ENCODE data around the gene TEP1.

DNA sequence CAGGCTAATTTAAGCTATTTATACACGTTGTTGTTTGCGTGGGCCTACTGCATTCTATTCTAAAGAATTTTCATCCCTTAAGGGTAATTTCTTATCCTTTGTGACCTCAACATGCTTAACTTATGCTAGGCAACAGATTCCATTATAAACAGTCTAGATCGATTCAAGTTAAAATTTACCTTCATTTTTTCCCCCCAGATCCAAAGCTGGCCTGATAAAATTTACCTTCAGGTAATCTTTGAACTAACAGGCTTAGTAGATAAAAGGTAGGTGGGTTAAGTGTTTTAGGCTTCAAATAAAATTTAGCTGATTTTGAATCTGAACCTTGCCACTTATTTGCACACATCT lies 79.8 kb downstream of the TEP1 start:
- TF ChIP-seq, protein P1, sequence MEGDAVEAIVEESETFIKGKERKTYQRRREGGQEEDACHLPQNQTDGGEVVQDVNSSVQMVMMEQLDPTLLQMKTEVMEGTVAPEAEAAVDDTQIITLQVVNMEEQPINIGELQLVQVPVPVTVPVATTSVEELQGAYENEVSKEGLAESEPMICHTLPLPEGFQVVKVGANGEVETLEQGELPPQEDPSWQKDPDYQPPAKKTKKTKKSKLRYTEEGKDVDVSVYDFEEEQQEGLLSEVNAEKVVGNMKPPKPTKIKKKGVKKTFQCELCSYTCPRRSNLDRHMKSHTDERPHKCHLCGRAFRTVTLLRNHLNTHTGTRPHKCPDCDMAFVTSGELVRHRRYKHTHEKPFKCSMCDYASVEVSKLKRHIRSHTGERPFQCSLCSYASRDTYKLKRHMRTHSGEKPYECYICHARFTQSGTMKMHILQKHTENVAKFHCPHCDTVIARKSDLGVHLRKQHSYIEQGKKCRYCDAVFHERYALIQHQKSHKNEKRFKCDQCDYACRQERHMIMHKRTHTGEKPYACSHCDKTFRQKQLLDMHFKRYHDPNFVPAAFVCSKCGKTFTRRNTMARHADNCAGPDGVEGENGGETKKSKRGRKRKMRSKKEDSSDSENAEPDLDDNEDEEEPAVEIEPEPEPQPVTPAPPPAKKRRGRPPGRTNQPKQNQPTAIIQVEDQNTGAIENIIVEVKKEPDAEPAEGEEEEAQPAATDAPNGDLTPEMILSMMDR (IDR thresholded peaks at IDR 0.05; ENCODE audit: insufficient read depth, low read depth, low read length): no peak
- TF ChIP-seq EZH2 (IDR thresholded peaks at IDR 0.05; ENCODE audit: insufficient read depth, low read length): no peak
